ENCODE results near the gene SYCP2.

Gene SYCP2

GRCh38 chr20:59944726-59945125 lies 11.3 kb upstream of the SYCP2 start:
- DNase-seq (ENCODE audit: insufficient read length, low spot score) (no peak), FAIRE-seq (no peak)

- DNase-seq (ENCODE audit: insufficient read length, low spot score) (no peak), FAIRE-seq (no peak)
These were observed 8.8 kb upstream of the SYCP2 start for GRCh38 chr20:59942245-59942644.

GRCh38 chr20:59940956-59941294 lies 7.5 kb upstream of the SYCP2 start:
- DNase-seq (ENCODE audit: insufficient read length, low spot score) (no peak), FAIRE-seq (no peak)

- DNase-seq (ENCODE audit: insufficient read length, low spot score), result peak; percentile 99
- peak; percentile 93 for FAIRE-seq
These were observed 6.9 kb upstream of the SYCP2 start, which contains the start of the genes FAM217B and PPP1R3D for GRCh38 chr20:59940129-59940955. Gene FAM217B, plus strand, starts transcription at chr20:59940389. Its CDS starts 3,555 bp downstream, at chr20:59943944. Gene PPP1R3D, minus strand, starts transcription at chr20:59940305. Its CDS starts 374 bp downstream, at chr20:59939931.

- FAIRE-seq (no peak), DNase-seq (ENCODE audit: insufficient read length, low spot score) (no peak)
These were observed 6.4 kb upstream of the SYCP2 start for GRCh38 chr20:59939879-59940128.

GRCh38 chr20:59939052-59939878 lies 5.8 kb upstream of the SYCP2 start:
- no peak for DNase-seq (ENCODE audit: insufficient read length, low spot score)
- no peak for FAIRE-seq

- FAIRE-seq, result no peak
- DNase-seq (ENCODE audit: insufficient read length, low spot score), result no peak
These were observed 5.2 kb upstream of the SYCP2 start for GRCh38 chr20:59938696-59939051.

- FAIRE-seq (no peak), DNase-seq (ENCODE audit: insufficient read length, low spot score) (no peak)
These were observed 4.8 kb upstream of the SYCP2 start for GRCh38 chr20:59938221-59938620.

GRCh38 chr20:59937150-59937549 lies 3.7 kb upstream of the SYCP2 start:
- DNase-seq (ENCODE audit: insufficient read length, low spot score) (no peak), FAIRE-seq (no peak)

GRCh38 chr20:59936409-59936808 lies 3.0 kb upstream of the SYCP2 start:
- no peak for FAIRE-seq

GRCh38 chr20:59935457-59936185 lies 2.2 kb upstream of the SYCP2 start:
- DNase-seq (ENCODE audit: insufficient read length, low spot score) (no peak), FAIRE-seq (no peak)

More at GRCh38 chr20:59936409-59936808, 3.0 kb upstream of the SYCP2 start:
- no peak for DNase-seq (ENCODE audit: insufficient read length, low spot score)

GRCh38 chr20:59933849-59934585 lies 580 bp upstream of the SYCP2 start:
- peak; percentile 67 for FAIRE-seq
- peak; percentile 90 for DNase-seq (ENCODE audit: insufficient read length, low spot score)

- DNase-seq (ENCODE audit: insufficient read length, low spot score) (no peak), FAIRE-seq (no peak)
These were observed 681 bp downstream of the SYCP2 start for GRCh38 chr20:59932616-59933295.

- no peak for FAIRE-seq
- no peak for DNase-seq (ENCODE audit: insufficient read length, low spot score)
These were observed 1.7 kb downstream of the SYCP2 start for GRCh38 chr20:59931511-59932312.

- DNase-seq (ENCODE audit: insufficient read length, low spot score), result no peak
- no peak for FAIRE-seq
These were observed 7.5 kb downstream of the SYCP2 start for GRCh38 chr20:59925899-59926298.

GRCh38 chr20:59925359-59925758 lies 8.1 kb downstream of the SYCP2 start:
- no peak for DNase-seq (ENCODE audit: insufficient read length, low spot score)
- no peak for FAIRE-seq

GRCh38 chr20:59923514-59923913 lies 9.9 kb downstream of the SYCP2 start:
- DNase-seq (ENCODE audit: insufficient read length, low spot score) (no peak), FAIRE-seq (no peak)

- FAIRE-seq, result no peak
- DNase-seq (ENCODE audit: insufficient read length, low spot score), result no peak
These were observed 12.5 kb downstream of the SYCP2 start for GRCh38 chr20:59920944-59921343.

GRCh38 chr20:59912609-59913008 lies 20.8 kb downstream of the SYCP2 start:
- DNase-seq (ENCODE audit: insufficient read length, low spot score), result no peak
- no peak for FAIRE-seq
